Measurements from ENCODE around the gene EXOSC9.

GRCh38 chr4:121786221-121786620, 14.9 kb upstream of the EXOSC9 start:
- TF ChIP-seq CTCF (conservative IDR thresholded peaks at IDR 0.05; ENCODE audit: low read depth in 2 of 2) (no peak), REST (IDR thresholded peaks at IDR 0.05; ENCODE audit: unreplicated experiment) (no peak), STAT1 (IDR thresholded peaks at IDR 0.05; ENCODE audit: unreplicated experiment) (no peak), ZNF462 (CRISPR knock-in tag; IDR thresholded peaks at IDR 0.05) (no peak), POLR2AphosphoS5 (IDR thresholded peaks at IDR 0.05; ENCODE audit: low read depth) (no peak), ETS1 (IDR thresholded peaks at IDR 0.05) (no peak), EZH2 (IDR thresholded peaks at IDR 0.05; ENCODE audit: low read depth, unreplicated experiment) (no peak), JUNB (IDR thresholded peaks at IDR 0.05; ENCODE audit: unreplicated experiment) (no peak), EZH2phosphoT487 (IDR thresholded peaks at IDR 0.05; ENCODE audit: unreplicated experiment) (no peak), CREB1 (CRISPR knock-in tag; IDR thresholded peaks at IDR 0.05; ENCODE audit: low read depth) (no peak), NANOG (IDR thresholded peaks at IDR 0.05; ENCODE audit: borderline replicate concordance) (no peak)

Measured in GM23338 (cell line).